Measurements from ENCODE around the gene CCN5.

DNA sequence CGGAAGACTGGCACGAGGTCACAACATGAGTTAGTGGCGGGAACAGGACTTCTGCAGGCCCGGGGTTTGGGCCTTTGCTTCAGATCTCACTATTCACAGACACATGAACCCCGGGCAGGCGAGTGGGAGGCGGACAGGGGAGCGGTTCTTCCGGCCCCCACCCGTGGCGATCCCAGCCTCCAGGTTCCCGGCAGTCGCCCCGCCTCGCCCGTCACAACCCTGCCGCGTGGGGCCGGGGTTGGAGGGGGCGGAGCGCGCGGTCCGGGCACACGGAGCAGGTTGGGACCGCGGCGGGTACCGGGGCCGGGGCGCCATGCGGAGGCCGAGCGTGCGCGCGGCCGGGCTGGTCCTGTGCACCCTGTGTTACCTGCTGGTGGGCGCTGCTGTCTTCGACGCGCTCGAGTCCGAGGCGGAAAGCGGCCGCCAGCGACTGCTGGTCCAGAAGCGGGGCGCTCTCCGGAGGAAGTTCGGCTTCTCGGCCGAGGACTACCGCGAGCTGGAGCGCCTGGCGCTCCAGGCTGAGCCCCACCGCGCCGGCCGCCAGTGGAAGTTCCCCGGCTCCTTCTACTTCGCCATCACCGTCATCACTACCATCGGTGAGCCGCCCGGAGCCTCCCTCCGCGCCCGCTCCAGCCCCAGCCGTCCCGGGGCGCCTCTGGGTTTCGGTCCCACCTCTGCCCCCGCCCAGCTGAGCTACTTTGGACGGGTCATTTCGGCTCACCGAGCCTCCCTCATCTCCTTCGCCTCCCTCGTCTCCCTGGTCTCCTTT, 30.6 kb downstream of the CCN5 start, which contains the start of gene KCNK15:
- TF ChIP-seq RNF2 (IDR thresholded peaks at IDR 0.05; ENCODE audit: borderline replicate concordance, low read depth, low read length, missing control alignments, poor library complexity, severe bottlenecking) (no peak), JUND (IDR thresholded peaks at IDR 0.05; ENCODE audit: low read length) (no peak)

Measured in H1 (cell line).